NCI-H1048 (cell line): ENCODE measurements around the gene RTN4.

Source experiments
- DNase-seq: peaks from one replicate; lab custom pipeline; 2025; lab: John Stamatoyannopoulos, UW

Gene RTN4

DNA sequence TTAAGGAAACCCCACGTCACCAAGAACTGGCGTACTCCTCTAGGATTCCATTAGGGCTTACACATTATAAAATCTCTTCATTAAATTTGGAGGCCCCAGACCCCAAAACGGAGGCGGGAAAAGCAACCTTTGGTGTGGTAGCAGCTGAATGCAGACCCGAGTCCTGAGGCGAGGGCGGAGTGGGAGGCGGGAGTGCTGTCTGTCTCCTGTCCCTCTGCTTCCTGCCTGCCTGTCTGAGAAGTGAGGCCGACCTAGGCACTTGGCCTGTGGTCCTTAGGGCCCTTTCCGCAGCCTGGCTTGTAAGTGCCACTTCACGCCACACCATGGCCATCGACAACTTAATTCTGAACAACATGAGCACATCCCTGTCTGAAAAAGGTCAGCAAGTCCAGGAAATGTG is 102.1 kb downstream of the RTN4 start:
- no peak for DNase-seq

DNA sequence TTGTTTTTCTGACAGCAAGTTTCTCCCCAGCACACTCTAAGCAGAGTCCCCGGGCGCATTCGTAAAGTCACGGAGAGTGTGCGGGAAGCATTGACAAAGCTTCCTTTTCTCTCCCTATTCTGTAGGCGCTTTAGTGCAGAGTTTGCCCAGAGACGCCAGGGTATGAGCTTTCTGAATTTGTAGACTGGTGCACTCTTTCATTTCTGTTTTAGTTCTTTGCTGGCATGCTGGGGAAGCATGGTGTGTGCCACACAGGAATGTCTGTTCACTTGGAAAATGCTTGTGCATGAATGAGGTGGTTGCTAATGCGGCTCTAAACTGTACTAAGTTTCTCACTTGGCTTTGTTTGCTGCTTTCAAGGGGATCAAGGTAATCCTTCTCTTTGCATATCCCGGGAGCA is 102.6 kb downstream of the RTN4 start:
- DNase-seq = no peak

DNA sequence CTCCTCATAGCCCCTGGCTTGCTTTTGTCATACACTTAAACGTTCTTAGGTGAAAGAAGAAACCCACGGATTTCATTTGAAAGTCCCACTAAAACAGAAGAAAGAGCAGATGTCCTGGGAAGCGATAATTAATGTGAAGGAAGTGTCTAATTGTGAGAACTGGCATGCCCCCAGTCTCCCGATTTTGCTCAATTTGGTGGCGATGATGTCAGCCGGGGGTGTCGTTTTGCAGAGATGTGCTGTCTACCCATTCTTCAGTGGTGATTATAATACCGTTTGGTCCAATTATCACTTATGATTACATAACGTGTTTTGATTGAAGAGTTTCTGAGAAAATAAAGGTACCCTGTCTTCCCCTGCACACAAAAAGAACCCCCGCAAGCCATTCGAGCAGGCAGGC is 103.1 kb downstream of the RTN4 start:
- no peak for DNase-seq

DNA sequence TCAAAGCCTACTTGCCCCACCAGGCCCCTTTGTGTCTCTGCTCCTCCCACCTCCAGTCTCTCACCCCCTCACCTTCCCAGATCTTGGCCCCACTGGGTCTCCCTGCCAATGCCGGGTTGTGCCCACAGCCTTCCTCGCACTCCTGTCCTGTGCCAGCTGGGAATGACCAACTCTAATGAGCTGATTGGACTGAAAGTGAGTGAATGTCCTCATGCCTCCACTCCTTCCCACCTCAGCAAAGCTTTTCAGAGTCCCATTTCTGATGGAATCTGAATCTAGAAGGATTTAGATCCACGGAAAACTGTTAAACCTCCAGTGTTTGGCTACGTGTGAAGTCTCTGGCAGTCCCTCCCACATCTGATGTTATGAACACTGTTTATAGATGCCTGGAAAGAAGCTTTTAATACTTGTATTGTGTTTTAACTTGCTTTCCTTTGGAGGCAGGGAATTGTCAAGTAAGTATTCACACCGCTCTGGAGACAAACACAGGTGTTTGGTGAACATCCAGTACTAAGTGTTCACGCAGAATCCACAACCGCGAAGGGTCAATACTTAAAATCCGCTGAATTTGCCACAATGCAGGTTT is 103.9 kb downstream of the RTN4 start:
- no peak for DNase-seq

DNA sequence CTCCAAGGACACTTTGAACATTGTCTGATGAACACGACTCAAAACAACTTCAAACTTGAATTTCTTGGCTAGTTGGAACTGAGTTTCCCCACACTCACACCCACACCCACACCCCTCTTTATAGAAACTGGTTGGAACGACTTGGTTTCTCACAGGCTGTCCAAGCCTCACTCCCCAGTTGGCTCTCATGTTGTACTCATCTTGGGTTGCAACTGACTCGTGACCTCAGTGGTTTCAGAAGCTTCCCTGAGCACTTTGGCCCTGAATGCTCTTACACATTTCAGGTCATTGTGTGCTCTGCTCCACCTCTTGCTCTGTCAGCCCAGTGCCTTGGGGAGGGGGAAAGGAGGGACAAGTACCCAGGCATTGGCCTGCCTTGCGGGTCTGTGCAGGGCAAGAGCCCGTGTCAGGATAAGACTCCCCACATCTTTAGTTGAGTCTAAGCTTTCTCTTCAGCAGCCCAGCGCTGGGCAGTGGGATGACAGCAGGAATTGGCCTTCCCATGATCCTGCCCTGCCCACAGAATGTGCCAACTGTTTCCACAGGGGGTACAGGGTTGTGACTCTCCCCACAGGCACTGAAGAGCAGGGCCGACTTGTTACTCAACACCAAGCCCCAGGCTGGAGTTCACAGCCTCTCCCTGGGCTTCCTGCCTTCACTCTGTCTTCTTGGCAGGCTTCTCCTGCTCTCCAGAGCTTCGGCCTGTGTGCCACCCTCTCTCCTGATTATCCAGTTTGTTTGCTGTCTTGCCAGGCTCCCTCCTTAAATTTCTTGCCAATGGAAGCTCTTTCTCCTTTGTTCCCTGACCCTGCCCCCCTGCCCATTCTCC is 104.6 kb downstream of the RTN4 start:
- no peak for DNase-seq

DNA sequence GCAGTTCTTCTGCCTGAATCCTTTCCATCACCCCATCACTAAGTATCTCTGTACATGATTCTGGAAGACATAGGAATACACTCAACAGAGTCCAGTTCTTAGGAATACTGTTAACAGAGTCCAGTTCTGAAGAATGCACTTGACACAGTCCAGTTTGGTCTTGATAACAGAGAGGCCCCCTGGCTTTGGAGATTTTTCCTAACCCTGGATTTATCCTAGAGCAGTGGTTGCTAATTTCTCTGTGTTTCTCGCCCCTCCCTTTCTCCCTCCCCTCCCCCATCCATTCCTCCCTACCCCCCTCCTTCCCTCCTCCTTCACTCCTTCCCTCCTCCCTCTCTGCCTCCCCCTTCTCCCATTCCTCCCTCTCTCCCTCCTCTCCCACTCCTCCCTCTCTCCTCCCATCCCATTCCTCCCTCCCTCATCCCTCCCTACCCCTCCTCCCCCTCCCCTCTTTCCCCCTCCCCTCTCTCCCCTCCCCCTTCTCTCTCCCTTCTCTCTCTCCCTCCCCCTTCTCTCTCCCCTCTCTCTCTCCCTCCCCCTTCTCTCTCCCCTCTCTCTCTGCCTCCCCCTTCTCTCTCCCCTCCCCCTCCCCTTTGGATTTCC is 105.4 kb downstream of the RTN4 start:
- no peak for DNase-seq

DNA sequence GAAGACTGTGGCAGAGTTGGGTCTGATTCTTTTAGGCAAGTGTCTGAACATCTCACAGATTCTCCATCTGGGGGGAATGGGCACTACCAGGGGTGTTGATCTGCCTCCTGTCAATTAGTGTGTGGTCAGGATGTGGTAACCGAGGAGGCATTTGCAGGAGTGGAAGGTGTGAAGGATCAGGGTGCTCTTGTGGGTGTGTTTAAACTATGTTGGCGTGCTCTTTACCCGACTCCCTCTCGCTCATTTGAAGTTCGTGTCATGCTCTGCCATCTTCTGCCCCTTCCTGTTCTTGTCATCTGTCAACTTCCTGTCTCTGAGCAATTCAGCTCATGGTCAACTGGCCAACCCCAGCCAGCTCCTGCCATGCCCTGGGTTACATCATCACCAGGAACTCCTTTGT is 107.9 kb downstream of the RTN4 start:
- DNase-seq = no peak

DNA sequence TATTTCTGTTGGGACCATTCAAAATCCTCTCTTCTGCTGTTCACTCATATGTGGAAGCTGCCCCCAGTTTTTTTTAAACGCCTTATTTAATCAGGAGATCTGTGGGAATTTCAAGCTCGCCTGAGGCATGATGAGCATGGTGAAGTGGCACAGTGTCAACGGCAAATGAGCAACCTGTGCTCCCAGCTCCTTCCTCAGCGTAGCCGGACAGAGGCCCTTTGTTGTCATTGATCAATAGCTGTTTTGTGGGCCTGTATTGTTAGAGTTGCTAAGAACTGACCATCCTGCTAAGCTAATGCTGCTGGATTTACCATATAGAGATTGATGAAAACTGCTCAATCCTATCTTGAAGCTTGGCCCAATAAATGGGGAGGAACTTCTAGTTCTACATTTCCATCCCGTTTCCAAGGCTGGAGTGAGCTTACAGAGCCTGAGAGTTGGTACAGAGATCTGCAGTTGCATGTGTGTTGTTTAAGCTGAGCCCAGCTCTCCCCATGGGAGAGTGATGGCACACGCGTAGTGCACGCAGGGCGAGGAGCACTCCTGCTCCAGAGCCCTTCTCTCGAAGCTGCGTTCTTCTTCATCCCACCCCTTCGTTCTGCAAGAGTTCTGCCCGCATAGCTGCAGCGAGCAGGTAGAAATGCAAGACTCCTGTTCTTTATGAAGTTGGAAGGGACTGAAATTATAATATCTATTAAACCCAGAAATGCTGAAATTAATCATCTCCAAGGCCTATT is 108.8 kb downstream of the RTN4 start:
- no peak for DNase-seq

DNA sequence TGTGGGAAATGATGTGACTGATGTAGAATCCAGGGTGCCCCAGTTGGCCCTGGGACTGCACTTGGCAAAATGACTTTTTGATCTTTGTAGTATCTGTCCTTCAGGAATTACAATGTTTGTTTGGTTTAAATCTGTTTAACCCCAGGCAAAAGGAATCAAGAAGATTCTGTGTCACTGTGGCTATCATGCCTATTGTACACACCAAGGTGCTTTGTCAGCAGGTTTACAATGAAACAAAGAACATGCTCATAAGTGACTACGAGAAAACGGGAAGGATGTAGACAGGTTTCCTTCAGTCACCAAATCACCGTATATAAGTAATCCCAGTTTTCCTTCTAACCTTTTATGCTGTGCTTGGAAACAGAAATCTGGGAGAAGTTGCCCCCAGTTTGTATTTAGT is 109.5 kb downstream of the RTN4 start:
- no peak for DNase-seq

DNA sequence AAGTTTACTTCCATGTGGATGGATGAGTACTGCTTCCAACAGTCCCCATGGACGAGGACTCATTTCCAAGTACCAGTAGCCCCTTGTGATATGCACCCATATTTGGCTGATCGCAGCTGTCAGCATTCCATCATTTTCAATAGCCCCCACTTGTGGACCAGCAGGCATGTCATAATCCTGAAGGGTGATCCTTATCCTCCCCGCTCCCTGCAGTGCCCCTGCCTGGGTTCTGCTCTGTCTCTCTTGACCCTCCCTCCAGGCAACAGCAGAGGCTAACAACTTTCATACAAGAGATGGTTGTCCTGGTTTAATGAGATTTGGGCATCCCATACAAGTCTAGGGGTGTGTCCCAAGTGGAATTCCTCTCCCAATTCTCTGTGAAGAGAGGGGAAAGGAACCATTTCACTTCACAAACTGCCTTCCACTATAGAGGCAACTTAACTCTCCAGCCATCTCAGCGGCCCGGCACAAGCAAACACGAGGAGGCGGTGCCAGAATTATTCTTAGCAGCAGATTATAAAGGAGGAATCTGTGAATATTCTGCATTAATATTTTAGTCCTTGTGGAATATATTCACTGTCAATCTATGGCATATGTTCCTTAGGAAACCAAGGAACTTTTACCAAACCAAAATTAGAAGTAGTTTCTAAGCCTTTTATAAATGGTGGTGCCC is 110.7 kb downstream of the RTN4 start:
- DNase-seq = no peak

DNA sequence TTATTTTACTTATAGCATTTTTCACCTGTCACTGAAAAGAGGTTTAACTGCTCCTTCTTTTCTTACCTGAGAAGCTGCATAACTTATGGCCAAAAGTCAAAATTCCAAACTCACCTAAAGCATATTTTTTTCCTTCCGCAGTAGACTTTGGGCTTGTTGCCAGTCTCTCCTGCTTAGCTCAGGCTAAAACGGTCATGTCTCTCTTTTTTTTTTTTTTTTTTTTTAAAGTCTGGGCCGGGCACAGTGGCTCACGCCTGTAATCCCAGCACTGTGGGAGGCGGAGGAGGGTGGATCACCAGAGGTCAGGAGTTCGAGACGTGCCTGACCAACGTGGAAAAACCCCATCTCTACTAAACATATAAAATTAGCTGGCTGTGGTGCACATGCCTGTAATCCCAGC is 113.5 kb downstream of the RTN4 start:
- no peak for DNase-seq

DNA sequence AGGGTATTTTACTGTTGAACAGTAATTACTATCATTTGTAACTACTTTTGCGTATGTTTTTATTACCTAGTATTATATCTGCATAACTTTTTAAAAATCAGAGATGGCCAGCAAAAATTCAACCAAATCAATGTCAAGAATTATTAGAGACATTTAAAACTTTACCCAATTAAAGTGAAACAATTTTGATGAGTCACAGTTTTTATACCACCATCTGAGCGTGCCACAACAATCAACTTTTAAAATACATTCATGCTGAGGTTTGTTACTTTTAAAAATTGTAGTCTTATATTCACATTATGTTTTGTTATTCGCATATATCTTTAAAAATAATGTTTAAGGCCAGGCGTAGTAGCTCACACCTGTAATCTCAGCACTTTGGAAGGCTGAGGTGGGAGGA is 114.9 kb downstream of the RTN4 start:
- DNase-seq = no peak

DNA sequence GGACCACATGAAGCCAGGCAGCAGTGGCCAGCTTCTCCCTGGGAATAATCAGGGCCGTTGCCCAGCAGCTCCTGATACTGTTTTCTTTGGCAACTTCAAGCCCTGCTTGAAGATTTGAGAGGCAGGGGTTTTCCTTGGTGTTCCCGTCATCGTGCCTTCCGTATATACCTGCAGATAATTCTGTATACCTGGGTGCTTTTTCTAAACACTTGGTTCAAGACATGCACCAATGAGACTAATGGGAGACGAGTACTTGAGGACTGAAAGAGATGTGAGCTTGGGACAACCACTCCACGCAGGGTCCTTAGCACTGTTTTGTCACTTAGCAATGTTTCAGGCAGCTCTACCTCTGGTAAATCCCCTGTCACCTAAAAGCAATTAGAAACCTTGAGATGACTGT is 118.8 kb downstream of the RTN4 start:
- no peak for DNase-seq

DNA sequence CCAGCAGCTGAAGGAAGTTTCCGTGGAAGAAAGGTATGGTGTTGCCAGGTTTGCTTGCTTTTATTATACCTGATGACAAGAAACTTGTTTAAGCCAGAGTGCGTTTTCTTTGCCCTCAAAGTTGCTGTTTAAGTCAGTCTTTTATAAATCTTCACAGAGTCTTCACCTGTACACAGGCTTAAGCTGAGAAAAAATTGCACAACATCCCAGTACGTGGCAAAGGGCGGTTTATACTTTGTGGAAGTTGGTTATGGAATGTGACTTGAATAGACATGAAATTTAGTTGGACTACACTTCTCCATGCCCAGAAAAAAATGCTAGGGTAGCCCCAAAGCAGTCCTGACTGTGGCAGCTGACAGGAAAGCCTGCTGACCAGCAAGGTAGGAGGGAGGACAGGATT is 121.5 kb downstream of the RTN4 start:
- no peak for DNase-seq

DNA sequence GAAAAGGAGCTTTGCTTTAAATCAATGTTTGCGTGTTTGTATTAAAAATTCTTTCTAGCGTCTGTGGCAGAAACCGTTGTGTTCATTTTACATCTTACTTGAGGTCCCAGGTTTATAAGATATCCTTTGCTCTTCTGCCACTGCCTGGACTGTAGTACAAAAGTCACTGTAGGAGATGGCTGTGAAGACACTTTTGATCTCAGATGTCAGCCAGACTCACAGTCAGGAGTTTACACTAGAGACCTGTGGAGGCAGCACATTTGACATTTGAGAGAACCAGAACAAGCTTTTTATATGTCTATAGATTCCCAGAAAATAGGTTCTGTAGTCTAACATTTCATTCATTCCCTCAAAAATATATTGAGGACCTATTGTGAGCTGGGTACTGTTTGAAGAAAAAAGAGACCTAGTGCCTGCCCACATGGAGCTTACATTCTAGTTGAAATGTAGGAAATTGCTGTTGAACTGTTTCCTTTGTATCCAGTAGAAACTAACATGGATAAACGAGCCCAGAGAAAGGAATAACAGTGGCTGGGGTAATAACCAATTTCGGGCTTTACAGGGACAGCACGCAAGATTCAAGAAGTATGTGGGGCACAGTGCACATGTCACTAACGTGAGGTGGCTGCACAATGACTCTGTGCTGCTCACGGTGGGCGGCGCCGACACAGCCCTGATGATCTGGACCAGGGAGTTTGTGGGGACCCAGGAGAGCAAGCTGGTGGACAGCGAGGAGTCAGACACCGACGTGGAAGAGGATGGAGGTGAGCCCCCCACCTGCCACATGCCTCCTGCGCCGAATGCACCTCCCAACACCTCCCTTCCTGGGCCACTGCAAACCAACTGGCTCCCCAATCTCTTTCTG is 122.3 kb downstream of the RTN4 start:
- DNase-seq = no peak

DNA sequence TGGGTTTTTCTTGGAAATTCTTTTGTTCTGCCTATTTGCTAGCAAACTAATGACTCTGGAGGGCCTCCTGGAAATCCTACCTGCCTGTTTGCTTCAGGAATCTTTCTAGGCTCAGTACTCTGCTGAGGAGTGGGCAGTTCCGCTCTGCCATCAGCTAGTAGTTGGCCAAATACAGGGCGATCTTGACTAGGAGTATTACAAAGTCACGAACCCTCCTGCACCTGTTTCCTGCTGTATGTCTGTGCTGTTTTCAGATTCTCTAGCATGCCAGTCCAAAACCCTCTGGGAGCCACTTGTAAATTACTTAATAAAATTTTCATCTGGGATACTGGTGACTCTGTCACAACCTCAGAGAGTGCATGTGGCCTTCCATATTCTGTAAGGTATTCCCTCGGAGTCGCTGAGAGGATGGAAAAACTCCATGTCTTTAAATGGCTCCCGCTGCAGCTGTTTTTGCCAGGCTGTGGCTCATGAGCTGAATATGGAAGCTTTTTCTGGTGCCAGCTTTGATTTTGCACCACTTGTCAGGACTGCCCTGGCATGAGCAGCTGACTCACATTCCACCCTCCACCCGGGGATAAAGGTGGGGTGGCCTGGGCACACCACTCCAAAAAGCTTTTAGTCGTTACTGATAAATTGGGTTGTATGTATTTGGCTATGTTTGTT is 123.0 kb downstream of the RTN4 start:
- no peak for DNase-seq

DNA sequence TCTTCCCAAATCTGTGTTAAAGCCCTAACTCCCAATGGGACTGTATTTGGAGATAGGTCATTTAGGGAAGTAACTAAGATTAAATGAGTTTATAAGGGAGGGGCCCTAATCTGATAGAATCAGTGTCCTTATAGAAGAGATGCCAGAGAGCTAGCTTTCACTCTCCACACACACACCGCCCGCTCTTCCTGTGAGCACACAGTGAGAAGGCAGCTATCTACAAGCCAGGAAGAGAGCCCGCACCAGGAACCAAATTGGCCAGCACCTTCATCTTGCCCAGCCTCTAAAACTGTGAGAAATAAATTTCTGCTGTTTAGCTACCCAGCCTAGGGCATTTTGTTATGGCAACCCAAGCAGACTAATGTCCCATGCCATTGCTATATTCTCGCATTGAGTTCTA is 125.2 kb downstream of the RTN4 start:
- DNase-seq = no peak

DNA sequence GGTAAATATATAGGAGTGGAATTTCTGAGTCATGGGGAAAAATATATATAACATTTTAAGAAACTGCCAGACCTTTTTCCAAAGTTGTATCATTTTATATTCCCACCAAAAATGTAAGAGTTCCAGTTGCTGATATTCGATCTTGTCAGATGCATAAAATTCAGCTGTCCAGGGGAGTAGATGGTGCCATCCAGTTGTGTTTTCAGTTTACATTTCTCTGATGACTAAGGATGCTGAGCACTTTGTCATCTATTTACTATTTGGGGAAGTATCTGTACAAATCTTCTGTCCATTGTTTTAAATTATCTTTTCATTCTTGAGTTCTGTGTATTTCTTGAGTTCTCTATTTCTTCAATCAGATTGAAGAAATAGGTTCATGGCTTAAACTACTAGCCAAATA is 126.1 kb downstream of the RTN4 start:
- no peak for DNase-seq
